ENCODE data around the gene S100PBP. TPM values are rescaled to one million over a fixed set of nuclear protein-coding genes. Genes with fewer than 3 reads are reported as not detected.
"Not testable (repeated sequence)": the region's sequence is repeated elsewhere in the genome, so short reads cannot be mapped to it uniquely, and the experiment has no call there.

Gene S100PBP
- polyA plus RNA-seq, 4 donors = 33.5 to 47.6 (median 37.9) TPM

- no peak for DNase-seq (ENCODE audit: low read depth in 4 of 4, low spot score in 3 of 4)
Measured at GRCh38 chr1:32783851-32784250, 33.6 kb upstream of the S100PBP start.

DNA sequence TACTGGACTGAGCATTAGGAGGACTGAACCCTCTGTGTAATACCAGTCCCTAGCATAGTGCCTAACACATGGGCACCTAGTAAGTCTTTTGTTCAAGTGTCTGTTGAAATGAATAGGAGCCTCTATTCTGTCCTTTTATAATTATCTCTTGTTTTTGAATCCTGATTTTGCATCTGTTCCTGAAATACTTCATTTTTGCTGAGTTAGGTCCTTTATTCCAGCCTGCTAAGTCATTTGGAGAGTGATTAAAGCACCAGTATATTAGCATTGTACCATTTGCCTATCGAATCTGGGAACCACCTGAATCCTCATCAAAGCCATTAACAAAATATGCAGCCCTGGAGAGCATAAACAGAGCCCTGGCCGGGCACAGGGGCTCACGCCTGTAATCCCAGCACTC is 32.6 kb upstream of the S100PBP start:
- DNase-seq (ENCODE audit: low read depth in 4 of 4, low spot score in 3 of 4) = no peak

GRCh38 chr1:32786856-32787255 is 30.6 kb upstream of the S100PBP start:
- no peak for DNase-seq (ENCODE audit: low read depth in 4 of 4, low spot score in 3 of 4)

- DNase-seq (ENCODE audit: low read depth in 4 of 4, low spot score in 3 of 4) = not testable (repeated sequence)
Measured at GRCh38 chr1:32789356-32789755, 28.1 kb upstream of the S100PBP start.

GRCh38 chr1:32791881-32792280 is 25.6 kb upstream of the S100PBP start:
- no peak for DNase-seq (ENCODE audit: low read depth in 4 of 4, low spot score in 3 of 4)

GRCh38 chr1:32795763-32796162 is 21.7 kb upstream of the S100PBP start:
- not testable (repeated sequence) for DNase-seq (ENCODE audit: low read depth in 4 of 4, low spot score in 3 of 4)

DNA sequence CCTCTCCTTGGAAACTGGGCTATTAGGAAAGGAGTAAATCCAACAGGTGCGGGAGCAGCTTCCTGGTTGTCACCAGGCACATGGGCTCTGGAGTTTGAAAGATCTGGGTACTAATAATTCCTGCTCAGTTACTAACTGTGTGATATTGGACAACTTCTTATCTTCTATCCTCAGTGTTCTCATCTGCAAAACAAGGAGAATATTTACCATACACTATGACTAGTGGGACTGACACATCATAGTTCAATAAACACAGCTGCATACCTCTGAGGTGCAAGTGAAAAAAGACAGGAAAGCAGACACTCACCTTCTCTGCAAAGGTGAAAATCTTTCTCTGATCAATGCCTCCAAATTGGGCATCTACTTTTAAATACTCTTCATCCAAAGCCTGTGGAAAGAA is 20.0 kb upstream of the S100PBP start:
- no peak for DNase-seq (ENCODE audit: low read depth in 4 of 4, low spot score in 3 of 4)

- DNase-seq (ENCODE audit: low read depth in 4 of 4, low spot score in 3 of 4) = no peak
Measured at GRCh38 chr1:32798191-32798590, 19.3 kb upstream of the S100PBP start.

GRCh38 chr1:32798679-32799416 is 18.6 kb upstream of the S100PBP start:
- no peak for DNase-seq (ENCODE audit: low read depth in 4 of 4, low spot score in 3 of 4)

- DNase-seq (ENCODE audit: low read depth in 4 of 4, low spot score in 3 of 4) = no peak
Measured at GRCh38 chr1:32801096-32801715, 16.2 kb upstream of the S100PBP start.

DNA sequence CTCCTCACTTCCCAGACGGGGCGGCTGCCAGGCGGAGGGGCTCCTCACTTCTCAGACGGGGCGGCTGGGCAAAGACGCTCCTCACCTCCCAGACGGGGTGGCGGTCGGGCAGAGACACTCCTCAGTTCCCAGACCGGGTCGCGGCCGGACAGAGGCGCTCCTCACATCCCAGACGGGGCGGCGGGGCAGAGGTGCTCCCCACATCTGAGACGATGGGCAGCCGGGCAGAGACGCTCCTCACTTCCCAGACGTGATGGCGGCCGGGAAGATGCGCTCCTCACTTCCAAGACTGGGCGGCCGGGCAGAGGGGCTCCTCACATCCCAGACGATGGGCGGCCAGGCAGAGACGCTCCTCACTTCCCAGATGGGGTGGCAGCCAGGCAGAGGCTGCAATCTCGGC is 13.0 kb upstream of the S100PBP start:
- not testable (repeated sequence) for DNase-seq (ENCODE audit: low read depth in 4 of 4, low spot score in 3 of 4)

- DNase-seq (ENCODE audit: low read depth in 4 of 4, low spot score in 3 of 4) = no peak
Measured at GRCh38 chr1:32806290-32806689, 11.2 kb upstream of the S100PBP start.

DNA sequence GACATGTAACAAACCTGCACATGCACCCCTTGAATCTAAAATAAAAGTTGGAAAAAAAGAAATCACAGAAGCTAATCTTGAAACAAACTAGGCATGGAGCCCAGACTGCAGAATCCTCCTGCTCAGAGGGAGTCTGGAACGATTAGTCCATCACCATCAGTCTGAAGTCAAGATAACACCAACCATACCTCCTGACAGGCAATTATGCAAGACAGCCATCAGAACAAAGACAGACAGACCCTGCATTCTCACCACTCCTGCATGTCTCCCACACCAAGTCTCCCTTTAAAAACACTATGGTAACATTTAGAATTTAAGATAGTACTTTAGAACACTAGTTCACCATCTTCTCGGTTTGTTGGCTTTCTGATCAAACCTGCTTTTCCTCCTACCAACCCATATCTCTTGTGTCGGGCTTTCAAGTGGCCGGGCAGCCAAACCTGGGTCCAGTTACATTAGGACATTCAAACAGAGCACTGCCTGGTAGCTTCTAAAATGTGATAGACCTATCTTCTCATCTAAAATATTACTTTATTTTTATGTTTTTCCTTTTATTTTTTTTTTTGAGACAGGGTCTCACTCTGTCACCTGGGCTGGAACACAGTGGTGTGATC is 10.4 kb upstream of the S100PBP start:
- DNase-seq (ENCODE audit: low read depth in 4 of 4, low spot score in 3 of 4) = no peak

- no peak for DNase-seq (ENCODE audit: low read depth in 4 of 4, low spot score in 3 of 4)
Measured at GRCh38 chr1:32808580-32808979, 8.9 kb upstream of the S100PBP start.

DNA sequence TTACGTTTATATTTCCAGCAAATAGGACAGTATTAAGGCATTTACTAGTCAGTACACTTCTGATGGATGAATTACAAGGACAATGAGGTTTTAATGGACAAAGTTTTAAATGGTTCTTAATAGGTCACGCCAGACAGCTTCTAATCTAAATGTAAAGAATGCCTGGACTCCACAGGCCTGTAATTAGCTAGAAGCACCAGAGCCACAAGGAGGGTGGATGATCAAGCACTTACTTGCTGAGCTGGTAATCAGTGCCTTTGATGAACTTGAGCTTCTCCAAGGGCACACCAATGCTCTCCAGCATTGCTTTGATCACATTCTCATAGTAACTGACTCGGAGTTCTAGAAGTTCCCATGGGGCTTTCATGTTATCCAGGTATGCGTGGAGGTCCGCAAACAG is 7.1 kb upstream of the S100PBP start:
- no peak for DNase-seq (ENCODE audit: low read depth in 4 of 4, low spot score in 3 of 4)

DNA sequence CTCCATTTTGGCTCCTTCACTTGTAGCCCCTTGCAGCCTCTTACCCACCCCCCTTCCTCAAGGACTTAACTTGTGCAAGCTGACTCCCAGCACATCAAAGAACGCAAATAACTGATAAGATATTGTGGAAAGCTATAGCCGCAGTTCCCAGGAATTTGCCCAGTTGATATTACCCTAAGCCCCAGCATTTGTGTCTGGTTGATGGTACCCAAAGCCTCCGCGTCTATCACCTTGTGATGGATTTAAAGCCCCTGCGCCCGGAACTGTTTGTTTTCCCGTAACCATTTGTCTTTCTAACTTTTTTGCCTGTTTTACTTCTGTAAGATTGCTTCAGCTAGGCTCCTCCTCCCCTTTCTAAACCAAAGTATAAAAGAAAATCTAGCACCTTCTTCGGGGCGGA is 6.2 kb upstream of the S100PBP start:
- DNase-seq (ENCODE audit: low read depth in 4 of 4, low spot score in 3 of 4) = no peak

DNA sequence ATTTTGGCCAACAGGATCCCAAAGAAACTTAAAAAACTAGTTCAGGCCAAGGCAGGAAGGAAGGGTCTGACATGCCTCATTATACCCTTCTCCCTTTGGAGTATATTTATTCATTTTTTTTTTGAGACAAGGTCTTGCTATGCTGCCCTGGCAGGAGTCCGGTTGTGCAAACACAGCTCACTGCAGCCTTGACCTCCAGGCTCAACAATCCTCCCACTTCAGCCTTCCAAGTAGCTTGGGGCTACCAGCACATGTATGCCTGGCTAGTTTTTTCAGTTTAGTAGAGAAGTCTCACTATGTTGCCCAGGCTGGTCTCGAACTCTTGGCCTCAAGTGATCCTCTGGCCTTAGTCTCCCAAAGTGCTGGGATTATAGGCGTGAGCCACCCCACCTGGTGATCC is 5.5 kb upstream of the S100PBP start:
- DNase-seq (ENCODE audit: low read depth in 4 of 4, low spot score in 3 of 4) = no peak

DNA sequence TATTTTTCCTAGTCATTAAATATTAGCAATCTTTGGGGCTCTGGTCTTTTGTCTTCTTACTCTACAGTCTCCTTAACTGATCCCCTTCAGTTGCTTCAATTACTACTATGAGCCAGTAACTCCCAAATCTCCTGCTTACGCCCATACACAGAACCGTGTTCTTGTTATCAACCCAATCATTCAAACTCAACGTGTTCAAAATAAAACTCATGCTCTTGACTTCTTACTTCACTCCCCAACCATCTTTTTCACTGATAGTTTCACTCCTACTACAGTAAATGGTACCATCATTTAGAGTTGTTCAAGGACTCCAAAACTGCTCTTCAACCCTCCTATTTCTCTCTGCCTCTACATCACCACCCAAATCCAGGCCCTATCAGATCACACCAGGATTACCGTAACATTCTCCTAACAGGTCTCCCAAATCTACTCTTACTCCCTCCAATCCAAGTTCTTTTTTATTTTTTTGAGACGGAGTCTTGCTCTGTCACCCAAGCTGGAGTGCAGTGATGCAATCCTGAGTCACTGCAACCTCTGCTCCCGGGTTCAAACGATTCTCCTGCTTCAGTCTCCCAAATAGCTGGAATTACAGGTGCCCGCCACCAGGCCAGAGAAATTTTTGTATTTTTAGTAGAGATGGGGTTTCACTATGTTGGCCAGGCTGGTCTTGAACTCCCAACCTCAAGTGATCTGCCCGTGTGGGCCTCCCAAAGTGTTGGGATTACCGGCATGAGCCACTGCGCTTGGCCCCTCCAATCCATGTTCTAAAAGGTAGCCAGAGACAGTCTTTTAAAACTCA is 3.3 kb upstream of the S100PBP start:
- DNase-seq (ENCODE audit: low read depth in 4 of 4, low spot score in 3 of 4) = no peak

DNA sequence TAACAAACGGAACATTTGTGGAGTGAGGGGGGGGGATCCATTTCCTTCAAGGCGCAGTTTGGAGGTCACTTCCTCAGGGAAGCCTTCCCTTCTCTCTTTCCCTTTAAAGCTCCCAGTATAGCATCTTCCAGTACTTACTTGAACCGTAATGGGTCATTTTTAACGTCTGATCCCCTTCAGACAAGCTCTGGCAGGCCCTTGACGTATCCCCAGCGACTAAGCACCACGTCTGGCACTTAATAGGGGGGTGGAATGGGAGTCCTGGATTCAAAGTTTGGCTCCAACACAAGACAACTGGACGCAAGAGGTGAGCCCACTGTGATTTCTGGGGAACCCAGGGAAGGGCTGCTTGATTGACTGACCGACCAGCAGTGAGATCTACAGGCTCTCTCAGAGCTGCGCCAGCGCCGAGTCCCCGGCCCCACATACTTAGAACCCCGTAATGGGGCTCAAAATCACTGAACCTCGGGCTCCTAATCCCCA is 736 bp upstream of the S100PBP start:
- peak in 3 of 4 donors; percentile 3 to 5 (median 4) for DNase-seq (ENCODE audit: low read depth in 4 of 4, low spot score in 3 of 4)

DNA sequence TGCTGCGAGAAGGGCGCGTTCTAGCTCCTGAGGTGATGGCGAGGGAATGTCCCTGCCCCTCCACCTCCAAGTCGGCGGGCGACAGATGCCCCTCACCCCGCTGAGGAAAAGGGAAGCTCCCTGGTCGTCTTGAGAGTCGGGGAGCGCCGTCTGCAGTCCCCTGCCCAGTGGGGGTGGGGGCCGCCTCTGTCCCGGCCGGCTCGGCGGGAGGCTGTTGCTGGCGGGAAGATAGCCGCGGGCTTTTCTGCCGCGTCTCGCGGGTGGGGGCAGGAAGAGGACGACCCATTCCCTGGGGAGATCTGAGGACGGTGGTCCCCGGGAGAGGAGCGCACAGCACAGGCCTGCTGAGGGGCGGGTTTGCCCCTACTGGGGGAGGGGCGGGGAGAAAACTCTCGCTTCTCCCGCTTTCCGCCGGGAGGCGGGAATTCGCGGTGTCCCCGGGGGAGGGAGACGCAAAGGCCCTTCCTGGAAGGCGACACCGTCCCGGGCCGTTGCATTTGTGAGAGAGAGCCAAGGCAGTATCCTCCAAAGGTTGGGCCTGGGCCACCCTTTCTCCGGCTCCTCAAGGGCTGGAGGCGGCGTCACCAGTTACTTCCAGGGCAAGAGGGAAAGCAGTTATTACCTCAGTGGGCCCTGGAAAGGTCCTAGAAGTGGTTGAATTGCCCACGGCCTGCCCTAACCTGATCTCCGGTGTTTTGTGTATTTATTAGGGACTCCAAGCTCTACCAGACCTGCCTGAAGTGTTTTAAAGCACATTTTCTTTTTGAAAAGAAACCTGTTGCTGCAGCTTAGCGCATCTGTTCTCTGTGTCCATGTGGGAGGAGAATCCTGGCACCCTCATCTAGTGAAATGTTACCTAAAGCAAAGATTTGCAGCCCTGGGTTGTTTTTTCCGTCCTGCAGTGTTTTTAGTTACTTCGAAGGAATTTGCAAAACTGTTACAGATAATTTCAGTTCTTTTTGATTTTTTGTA is 648 bp downstream of the S100PBP start:
- peak; percentile 59 to 81 (median 67) for DNase-seq (ENCODE audit: low read depth in 4 of 4, low spot score in 3 of 4)

Data from left renal pelvis (tissue), 4 donors.